K562 (cell line): ENCODE results near the gene YPEL4.

Source experiments
- E2F8 ChIP-seq: fragments of 450-650 bp; IDR thresholded peaks from 2 replicates; pipeline ENCODE4 v1.7.1; 2018; ENCODE audit warnings: mild to moderate bottlenecking, low read depth; ENCODE audit not compliant: partially characterized antibody
- EZH2 ChIP-seq: IDR thresholded peaks from 2 replicates; pipeline ENCODE4 v1.6.1; 2012; ENCODE audit warnings: low read depth, mild to moderate bottlenecking, inconsistent platforms, low read length, borderline replicate concordance

GRCh38 chr11:57598831-57599155 is 50.9 kb downstream of the YPEL4 start:
- no peak for TF ChIP-seq E2F8
- TF ChIP-seq EZH2 = no peak
